Measurements from ENCODE around the gene PKNOX2.

GRCh38 chr11:125322289-125322688 lies 157.7 kb downstream of the PKNOX2 start:
- TF ChIP-seq, protein P1, sequence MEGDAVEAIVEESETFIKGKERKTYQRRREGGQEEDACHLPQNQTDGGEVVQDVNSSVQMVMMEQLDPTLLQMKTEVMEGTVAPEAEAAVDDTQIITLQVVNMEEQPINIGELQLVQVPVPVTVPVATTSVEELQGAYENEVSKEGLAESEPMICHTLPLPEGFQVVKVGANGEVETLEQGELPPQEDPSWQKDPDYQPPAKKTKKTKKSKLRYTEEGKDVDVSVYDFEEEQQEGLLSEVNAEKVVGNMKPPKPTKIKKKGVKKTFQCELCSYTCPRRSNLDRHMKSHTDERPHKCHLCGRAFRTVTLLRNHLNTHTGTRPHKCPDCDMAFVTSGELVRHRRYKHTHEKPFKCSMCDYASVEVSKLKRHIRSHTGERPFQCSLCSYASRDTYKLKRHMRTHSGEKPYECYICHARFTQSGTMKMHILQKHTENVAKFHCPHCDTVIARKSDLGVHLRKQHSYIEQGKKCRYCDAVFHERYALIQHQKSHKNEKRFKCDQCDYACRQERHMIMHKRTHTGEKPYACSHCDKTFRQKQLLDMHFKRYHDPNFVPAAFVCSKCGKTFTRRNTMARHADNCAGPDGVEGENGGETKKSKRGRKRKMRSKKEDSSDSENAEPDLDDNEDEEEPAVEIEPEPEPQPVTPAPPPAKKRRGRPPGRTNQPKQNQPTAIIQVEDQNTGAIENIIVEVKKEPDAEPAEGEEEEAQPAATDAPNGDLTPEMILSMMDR (IDR thresholded peaks at IDR 0.05; ENCODE audit: low read depth, low read length, poor library complexity, severe bottlenecking): no peak
- TF ChIP-seq EZH2phosphoT487 (IDR thresholded peaks at IDR 0.05; ENCODE audit: borderline replicate concordance, low read length): no peak

Measured in DOHH2 (cell line).